RWPE1 (cell line): ENCODE data around the gene LTC4S.
A peak's percentile ranks its signal among the peaks of the same experiment; 100 is the strongest.

Experiments used
- CTCF ChIA-PET: fragments of 350-600 bp; sonication (Branson Sonifier 250); formaldehyde crosslinking; extraction: SDS; loops from one replicate; lab custom pipeline; 2021; lab: Yijun Ruan, JAX
- POLR2A ChIA-PET: fragments of 400-600 bp; formaldehyde crosslinking; extraction: SDS; loops from one replicate; lab custom pipeline; 2020; ENCODE audit warnings: antibody characterized with exemption; ENCODE audit not compliant: low non-redundant PET; lab: Yijun Ruan, JAX
- DNase-seq: peaks from one replicate; pipeline ENCODE4 v3.0.0; 2012; ENCODE audit warnings: low spot score
- H3K27ac ChIP-seq: fragments of 450-650 bp; 2 replicates; pipeline ENCODE4 v1.5.1; 2017
- CTCF ChIP-seq: fragments of 450-650 bp; conservative IDR thresholded peaks from 2 replicates; pipeline ENCODE4 v1.5.1; 2017; ENCODE audit warnings: low read depth, mild to moderate bottlenecking

LTC4S gene

GRCh38 chr5:179806250-179807048 is 12.7 kb downstream of the LTC4S start, which contains the start of gene MGAT4B:
TSS of gene MGAT4B (minus strand) at chr5:179806866. CDS start at chr5:179806583, 283 bp downstream.
- DNase-seq = peak; percentile 86
- ChIA-PET POLR2A (interaction anchor here (0.6 to 1.4 kb wide), 4 partner anchors 11 to 54 kb away, joined by 4 to 8 read pairs (median 6); partner anchors contain the start of gene SQSTM1), CTCF (no interaction called here)
- H3K27ac ChIP-seq = peak within 1 kb of the TSS; percentile 92
- TF ChIP-seq CTCF = no peak

- ChIA-PET POLR2A (interaction anchor here (0.7 kb wide), 1 partner anchor 1322 kb away, joined by 3 read pairs; no protein-coding TSS in a partner anchor), CTCF (no interaction called here)
- DNase-seq = no peak
Measured at GRCh38 chr5:179812135-179812825, 18.5 kb downstream of the LTC4S start.

GRCh38 chr5:179812997-179813607 is 19.3 kb downstream of the LTC4S start:
- H3K27ac ChIP-seq = no peak overlapping the region
- DNase-seq = no peak
- no peak for TF ChIP-seq CTCF
- ChIA-PET POLR2A (interaction anchor here (0.7 kb wide), 1 partner anchor 1321 kb away, joined by 3 read pairs; no protein-coding TSS in a partner anchor), CTCF (no interaction called here)

More at GRCh38 chr5:179812135-179812825, 18.5 kb downstream of the LTC4S start:
- TF ChIP-seq CTCF = no peak
- H3K27ac ChIP-seq = peak overlapping the region; percentile 13

GRCh38 chr5:179814090-179814489 is 20.3 kb downstream of the LTC4S start:
- POLR2A ChIA-PET = no interaction called here
- DNase-seq = no peak
- H3K27ac ChIP-seq = no peak overlapping the region
- CTCF ChIA-PET = no interaction called here
- no peak for TF ChIP-seq CTCF

GRCh38 chr5:179815491-179816249 is 21.9 kb downstream of the LTC4S start:
- CTCF ChIA-PET = no interaction called here
- no peak for DNase-seq
- POLR2A ChIA-PET = no interaction called here
- TF ChIP-seq CTCF = no peak
- H3K27ac ChIP-seq = peak overlapping the region; percentile 15
